HG02763 (cell line): ENCODE data around the gene METTL16.
"Not testable (repeated sequence)": the region's sequence is repeated elsewhere in the genome, so short reads cannot be mapped to it uniquely, and the experiment has no call there.

Experiments
- ATAC-seq: cut with Tn5 transposase; IDR thresholded peaks from one replicate; pipeline ENCODE4 v1.9.1; 2021; ENCODE audit warnings: mild to moderate bottlenecking, moderate library complexity; ENCODE audit not compliant: unreplicated experiment

Gene METTL16

DNA sequence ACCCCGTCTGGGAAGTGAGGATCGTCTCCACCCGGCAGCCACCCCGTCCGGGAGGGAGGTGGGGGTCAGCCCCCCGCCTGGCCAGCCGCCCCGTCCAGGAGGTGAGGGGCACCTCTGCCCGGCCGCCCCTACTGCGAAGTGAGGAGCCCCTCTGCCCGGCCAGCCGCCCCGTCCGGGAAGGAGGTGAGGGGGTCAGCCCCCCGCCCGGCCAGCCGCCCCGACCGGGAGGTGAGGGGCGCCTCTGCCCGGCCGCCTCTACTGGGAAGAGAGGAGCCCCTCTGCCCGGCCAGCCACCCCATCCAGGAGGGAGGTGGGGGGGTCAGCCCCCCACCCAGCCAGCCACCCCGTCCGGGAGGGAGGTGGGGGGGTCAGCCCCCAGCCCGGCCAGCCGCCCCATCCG lies 4.7 kb downstream of the METTL16 start:
- ATAC-seq, result not testable (repeated sequence)

DNA sequence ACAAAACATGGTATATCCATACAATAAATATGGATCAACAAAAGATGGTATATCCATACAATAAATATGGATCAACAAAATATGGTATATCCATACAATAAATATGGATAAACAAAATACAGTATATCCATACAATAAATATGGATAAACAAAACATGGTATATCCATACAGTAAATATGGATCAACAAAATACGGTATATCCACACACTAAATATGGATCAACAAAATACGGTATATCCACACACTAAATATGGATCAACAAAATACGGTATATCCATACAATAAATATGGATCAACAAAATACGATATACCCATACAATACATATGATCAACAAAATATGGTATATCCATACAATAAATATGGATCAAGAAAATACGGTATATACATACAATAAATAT lies 8.1 kb downstream of the METTL16 start:
- ATAC-seq, result no peak

DNA sequence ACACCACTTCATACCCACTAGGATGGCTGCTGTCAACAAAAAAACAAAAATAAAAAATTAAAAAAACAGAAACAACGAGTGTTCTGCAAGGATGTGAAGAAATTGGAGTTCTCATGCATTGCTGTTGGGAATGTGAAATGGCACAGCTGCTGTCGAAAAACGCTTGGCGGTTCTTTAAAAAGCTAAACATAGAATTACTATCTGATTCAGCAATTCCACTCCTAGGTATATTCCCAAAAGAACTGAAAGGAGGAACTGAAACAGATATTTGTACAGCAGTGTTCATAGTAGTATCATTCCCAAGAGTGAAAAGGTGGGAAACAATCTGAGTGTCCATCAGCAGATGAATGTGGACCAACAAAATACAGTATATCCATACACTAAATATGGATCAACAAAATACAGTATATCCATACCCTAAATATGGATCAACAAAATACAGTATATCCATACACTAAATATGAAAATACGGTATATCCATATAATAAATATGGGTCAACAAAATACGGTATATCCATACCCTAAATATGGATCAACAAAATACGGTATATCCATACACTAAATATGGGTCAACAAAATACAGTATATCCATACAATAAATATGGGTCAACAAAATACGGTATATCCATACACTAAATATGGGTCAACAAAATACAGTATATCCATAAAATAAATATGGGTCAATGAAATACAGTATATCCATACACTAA lies 8.7 kb downstream of the METTL16 start:
- ATAC-seq, result no peak

DNA sequence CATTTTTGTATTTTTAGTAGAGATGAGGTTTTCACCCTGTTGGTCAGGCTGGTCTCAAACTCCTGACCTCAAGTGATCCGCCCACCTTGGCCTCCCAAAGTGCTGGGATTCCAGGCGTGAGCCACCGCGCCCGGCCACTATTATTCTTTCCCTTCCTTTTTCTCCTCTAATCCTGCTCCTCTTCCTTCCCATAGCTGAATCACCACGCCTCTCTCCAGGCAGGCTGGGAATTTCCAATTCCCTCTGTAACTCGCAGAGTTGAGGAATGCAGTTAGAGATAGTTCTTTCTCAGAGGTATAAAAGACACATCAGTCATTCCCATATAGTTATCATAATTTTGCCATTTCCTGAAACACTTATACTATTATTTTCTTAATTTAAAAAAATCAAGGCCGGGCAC lies 11.2 kb downstream of the METTL16 start:
- ATAC-seq, result no peak

DNA sequence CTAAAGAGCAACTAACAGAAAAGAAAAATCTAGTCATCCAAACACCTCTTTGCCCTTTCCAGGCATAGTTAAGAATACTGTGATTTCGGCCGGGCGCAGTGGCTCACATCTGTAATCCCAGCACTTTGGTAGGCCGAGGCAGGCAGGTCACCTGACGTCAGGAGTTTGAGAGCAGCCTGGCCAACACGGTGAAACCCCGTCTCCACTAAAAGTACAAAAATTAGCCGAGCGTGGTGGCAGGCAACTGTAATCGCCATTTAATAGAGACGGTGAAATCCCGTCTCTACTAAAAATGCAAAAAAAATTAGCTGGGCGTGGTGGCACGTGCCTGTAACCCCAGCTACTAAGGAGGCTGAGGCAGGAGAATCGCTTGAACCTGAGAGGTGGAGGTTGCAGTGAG lies 22.4 kb downstream of the METTL16 start:
- not testable (repeated sequence) for ATAC-seq

DNA sequence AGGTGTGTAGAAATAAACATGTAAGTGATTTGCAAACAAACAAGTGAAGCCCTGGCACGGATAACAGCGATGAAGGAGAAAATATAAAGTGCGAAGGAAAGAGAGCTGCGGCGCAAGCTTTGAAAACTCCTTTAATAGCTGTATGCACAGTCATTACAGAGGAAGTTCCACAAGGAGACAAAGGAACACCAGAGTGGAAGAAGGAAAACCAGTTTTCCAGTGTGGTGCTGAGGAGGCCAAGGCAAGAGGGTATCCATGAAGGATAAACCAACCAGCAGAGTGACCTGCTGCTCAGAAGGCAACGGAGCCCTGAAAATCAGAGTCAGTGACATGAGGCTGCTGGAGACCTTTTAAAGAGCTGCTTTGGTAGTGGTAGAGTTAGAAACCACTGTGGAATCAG lies 24.4 kb downstream of the METTL16 start:
- ATAC-seq, result no peak

DNA sequence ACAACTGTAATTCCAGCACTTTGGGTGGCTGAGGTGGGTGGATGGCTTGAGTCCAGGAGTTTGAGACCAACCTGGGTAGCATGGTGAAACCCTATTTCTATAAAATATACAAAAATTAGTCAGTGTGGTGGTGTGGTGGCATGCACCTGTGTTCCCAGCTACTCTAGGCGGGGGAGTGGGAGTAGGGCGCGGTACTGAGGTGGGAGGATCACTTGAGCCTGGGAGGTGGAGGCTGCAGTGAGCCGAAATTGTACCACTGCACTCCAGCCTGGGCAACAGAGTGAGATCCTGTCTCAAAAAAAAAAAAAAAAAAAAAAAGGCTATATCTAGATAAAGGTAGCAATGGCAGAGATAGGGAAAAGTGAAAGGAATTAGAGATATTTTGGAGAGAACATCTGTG lies 25.0 kb downstream of the METTL16 start:
- ATAC-seq, result not testable (repeated sequence)

DNA sequence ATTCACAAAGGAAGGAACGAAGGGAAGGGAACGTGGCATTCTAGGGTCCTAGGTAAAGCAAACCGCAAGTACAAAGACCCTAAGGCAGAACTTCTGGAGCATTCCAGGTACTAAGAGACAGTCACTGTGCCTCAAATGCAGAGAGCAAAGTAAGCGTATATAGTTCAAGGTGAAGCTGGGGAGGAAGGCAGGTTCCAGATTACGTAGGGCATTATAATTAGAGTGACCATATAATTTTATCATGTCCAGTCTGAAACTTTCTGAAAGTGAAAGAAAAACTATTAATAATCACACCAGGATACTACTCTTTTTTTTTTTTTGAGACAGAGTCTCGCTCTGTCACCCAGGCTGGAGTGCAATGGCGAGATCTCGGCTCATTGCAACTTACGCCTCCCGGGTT lies 25.7 kb downstream of the METTL16 start:
- ATAC-seq, result no peak

DNA sequence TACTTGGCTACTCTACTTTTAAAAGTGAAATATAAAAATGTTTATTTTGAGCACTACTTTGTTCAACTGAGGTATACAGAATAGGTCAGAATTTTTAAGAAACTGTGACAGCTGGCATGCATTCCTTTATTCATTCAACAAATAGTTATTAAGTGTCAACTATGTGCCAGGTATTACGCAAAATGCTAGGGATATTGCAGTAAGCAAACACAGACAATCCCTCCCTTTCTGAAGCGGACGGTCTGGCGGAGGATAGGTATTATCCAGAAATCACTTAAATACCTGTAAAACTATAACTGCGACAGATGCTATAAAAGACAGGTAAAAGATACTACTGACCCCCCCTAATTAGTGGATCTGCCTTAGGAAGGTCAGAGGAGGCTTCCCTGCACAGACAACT lies 26.1 kb downstream of the METTL16 start:
- no peak for ATAC-seq

DNA sequence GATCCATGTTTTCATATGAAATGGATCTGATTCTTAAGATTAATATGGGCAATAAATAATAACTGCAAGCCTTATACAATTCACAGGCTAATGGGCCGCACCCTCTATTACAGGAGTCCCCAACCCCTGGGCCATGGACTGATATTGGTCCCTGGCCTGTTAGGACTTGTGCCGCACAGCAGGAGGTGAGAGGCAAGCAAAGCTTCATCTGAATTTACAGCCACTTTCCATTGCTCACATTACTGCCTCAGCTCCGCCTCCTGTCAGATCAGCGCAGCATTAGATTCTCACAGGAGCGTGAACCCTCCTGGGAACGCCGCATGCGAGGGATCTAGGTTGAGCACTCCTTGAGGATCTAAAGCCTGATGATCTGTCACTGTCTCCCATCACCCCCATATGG lies 26.8 kb downstream of the METTL16 start:
- ATAC-seq, result no peak

DNA sequence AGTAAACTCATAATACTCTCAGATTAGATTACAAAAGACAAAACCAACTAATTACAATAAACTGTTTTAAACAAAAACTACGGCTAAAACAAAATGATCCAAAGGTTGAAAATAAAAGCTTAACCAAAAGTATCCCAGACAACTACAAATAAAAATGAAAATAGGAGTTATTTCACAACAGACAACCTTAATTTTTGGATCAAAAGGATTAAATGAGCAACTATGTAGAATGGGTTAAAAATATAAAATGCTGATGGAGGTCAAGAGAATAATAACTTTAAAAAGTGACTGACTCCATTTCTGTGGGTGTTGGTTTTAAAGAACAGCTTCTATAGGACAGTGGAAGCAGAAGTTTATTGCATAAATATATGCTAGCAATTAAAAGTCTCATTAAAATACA lies 28.6 kb downstream of the METTL16 start:
- ATAC-seq, result no peak

DNA sequence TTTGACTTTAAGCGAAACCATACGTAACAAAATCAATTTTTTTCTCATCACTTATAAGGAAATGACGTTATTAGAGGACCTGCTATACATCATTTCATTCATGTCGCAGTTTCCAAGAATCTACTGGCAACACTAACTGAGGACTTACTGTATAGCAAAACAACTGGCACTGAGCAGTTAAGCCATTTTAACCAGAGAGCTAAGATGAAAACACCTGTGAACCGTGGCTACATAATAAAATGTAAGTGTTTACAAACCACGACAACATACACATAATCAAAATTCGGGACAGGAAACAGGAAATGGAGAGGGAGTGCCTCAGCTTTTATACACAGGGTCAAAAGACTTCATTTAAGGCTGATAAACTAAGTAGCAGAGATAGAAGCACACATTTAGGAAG lies 29.5 kb downstream of the METTL16 start:
- ATAC-seq, result no peak

DNA sequence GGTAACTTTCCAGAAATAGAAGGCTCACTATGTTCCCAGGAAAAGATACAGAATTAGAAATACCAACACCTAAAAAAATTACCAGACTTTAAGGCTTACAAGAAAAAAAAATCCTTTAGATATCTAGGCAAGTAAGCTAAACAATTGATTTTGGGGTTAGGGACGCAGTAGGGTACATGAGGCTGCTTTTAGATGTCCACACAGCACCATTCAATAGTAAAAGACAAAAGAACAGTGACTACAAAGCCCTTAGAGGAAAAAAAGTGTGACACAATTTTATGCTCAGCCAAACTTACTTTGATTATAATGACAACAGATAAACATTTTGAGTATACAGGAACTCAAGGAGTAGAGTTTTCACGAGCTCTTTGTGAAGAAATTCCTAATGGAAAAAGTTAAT lies 29.9 kb downstream of the METTL16 start:
- ATAC-seq, result no peak

DNA sequence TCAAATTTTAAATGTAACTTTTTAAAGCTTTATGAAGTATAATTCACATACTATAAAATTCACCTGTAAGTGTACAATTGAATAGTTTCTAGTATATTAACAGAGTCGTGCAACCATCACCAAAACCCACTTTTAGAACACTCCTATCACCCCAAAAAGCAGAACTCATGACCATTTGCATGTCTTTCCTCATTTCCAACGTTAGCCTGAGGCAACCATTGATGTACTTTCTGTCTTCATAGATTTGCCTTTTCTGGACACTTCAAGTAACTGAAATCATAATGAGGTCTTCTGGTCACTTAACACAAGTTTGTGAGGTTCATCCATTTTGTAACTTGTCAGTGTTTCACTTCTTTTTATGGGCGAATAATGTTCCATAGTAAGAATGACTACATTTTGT lies 33.2 kb downstream of the METTL16 start:
- no peak for ATAC-seq

DNA sequence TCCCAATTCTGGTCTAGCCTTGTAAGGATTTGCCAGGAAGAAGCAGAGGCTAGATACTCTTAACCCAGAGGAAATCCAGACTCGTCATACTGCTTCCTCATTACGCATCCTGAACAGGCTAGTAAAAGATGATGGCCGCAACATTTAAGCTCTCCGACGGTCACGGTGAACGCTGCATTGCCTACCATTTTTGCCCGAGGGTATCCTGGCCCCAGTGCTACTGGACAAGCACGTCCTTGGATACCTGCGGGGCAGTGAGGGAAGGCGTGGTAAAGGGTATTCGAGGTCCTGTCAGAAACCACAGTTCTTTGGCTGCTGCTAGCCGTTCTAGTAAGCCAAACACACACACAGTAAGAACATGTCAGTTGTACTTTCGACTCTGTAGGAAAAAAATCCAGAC lies 36.6 kb downstream of the METTL16 start:
- no peak for ATAC-seq

DNA sequence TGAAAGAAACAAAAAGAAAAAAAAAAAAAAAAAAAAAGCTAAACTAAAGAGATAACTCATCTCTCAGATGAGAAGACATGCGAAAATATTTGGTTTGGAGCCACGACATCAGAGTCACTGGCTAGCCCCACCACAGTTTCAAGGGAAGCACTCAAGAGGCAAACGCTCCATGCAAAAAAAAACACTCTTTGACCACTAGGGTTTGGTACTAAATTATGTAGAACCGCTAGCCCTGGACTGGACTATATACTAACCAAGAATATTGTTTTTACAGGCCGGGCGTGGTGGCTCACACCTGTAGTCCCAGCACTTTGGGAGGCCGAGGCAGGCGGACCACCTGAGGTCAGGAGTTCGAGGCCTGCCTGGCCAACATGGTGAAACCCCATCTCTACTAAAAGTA lies 37.3 kb downstream of the METTL16 start:
- no peak for ATAC-seq

DNA sequence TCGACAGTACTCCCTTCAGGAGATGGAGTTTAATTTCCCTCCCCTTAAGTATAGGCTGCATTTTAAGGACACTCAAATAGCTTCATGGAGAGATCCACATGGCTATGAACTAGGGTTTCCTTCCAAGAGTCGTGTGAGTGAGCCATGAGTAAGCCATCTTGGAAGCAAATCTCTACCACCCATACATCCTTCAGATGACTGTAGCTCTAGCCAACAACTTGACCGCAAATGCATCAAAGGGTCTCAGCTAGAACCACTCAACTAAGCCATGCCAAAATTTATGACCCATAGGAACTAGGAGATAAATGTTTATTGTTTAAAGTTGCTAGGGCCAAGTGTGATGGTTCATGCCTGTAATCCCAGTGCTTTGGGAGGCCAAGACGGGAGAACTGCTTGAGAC lies 43.4 kb downstream of the METTL16 start:
- no peak for ATAC-seq

DNA sequence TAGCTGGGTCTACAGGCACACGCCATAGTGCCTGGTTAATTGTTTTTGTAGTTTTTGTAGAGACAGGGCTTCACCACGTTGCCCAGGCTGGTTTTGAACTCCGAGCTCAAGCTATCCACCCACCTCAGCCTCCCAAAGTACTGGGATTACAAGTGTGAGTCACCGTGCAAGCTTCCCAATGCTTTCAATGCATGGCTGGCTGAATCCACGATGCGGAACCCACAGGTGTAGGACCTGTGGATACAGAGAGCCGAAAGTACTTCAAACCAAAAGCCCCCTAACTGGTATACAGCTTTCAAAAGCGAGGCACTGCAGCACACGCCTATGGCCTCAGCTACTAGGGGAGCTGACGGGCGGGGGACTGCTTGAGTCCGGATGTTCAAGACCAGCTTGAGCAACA lies 44.8 kb downstream of the METTL16 start:
- ATAC-seq, result no peak

DNA sequence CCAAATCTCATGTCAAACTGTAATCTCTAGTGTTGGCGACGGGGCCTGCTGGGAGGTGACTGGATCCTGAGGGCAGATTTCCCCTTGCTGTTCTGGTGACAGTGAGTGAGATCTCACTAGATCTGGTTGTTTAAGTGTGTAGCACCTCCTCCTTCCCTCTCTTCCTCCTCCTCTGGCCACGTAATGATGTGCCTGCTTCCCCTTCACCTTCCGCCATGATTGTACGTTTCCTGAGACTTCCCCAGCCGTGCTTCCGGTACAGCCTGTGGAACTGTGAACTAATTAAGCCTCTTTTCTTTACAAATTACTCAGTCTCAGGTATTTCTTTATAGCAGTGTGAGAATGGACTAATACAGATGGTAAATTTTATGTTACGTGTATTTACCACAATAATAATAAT lies 49.2 kb downstream of the METTL16 start:
- no peak for ATAC-seq

DNA sequence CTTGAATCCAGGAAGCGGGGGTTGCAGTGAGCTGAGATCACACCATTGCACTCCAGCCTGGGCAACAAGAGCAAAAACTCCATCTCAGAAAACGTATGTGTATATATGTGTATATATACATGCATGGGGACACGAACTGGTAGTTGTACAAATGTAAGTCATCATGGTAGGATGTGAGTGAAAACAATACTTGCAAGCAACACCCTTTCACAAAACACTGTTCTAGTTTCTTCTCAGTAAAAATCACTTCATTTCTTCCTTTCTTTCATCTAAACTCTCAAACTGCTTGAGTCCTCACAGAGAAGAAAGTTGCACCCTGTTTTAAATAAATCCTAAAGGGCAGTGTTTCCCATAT lies 51.8 kb downstream of the METTL16 start:
- ATAC-seq, result no peak

DNA sequence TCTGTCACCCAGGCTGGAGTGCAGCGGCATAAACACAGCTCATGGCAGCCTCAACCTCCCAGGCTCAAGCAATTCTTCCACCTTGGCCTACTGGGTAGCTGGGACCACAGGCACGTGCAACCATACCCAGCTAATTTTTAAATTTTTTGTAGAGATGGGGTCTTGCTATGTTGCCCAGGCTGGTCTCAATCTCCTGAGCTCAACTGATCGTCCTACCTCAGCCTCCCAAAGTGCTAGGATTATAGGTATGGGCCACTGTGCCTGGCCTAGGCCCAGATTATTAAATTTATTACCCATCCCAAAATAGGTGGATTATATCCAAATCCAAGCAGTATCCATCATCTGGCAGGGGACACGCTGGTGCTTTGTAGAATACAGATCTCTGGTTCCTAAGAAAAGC lies 53.8 kb downstream of the METTL16 start:
- ATAC-seq, result no peak

DNA sequence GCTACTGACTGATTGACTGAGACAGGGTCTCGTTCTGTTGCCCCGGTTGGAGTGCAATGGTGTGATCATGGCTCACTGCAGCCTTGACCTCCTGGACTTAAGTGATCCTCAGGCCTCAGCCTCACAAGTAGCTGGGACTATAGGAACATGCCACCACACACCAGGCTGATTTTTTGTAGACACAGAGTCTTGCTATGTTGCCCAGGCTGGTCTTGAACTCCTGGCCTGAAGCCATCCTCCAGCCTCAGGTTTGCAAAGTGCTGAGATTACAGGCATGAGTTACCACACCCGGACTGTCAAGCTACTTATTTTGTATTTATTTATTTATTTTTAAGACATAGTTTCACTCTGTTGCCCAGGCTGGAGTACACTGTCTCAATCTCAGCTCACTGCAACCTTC lies 55.2 kb downstream of the METTL16 start:
- ATAC-seq, result no peak

DNA sequence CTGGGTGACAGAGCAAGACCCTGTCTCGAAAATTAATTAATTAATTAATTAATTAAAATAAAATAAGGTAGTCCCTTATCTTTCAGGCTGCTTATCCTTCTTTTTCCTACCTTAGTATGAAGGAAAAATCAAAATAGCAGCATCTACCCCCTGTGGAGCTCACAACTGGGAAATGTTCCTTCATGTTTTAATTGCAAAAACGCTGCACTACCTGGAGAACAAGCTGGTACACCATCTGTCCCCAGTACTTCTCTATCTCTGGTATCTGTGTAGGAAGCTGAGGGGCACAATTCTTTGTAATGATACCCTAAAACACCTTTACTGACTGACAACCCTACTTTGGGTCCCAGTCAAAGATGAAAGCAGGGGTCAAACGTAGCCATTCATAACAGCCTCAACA lies 55.7 kb downstream of the METTL16 start:
- ATAC-seq, result no peak

DNA sequence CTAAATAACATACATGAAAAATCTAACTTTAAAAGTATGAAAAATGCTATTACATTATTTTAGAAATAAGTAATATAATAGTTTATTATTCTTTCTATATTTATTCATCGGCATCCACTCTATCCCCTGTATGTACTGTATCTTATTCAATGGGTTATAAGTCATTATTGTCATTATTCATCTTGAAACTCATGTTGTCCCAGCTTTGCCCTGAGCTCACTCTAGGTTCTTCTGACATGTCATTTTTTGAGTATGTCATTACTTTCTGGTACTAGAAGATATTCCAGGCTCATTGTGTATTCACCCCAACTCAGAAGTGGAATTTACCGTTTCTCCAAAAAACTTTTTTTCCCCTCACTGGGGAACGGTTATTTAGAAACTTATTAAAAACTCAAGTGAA lies 57.8 kb downstream of the METTL16 start:
- ATAC-seq, result no peak
